ENCODE data around the gene SLC6A9.

SLC6A9 gene

GRCh38 chr1:43963890-43964289, 67.4 kb downstream of the SLC6A9 start:
- DNase-seq: no peak

GRCh38 chr1:43963006-43963405, 68.3 kb downstream of the SLC6A9 start:
- DNase-seq: no peak

DNA sequence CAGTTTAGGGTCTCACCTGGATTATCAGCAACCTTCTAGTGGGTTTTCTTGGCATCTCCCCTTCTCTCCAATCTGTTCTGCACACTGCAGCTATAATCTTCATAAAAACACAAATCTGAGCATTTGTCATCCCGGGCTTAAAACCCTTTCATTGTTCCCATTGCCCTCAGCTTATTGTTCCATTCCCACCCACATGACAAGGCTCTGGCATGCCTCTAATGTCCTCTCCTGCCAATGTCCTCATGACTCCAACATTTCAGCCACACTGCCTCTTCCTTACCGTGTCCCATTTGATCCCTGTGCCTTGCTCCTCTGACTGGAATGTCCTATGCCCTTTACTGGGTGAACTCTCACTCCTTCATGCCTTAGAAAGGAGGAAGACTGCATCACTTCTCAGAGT, 68.9 kb downstream of the SLC6A9 start:
- no peak for DNase-seq

DNA sequence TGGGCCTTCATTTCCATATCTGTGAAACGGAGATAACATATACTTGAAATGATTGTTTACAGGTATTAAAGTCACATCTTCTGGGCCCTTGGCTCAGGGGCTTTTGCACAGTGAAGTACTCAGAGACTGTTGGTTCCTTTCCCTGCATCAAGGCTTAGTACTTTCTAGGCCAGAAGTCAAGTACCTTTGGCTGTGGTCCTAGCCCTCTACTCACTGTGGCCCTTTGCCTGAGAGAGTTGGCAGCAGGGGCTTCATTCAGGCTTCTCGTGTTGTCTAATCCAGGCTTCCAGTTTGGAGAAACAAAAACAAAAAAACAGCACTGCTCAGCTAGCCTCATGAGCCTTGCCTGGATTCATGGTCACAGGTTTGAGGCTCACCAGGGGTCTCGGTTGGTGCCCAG, 69.6 kb downstream of the SLC6A9 start:
- no peak for DNase-seq

GRCh38 chr1:43960798-43961197, 70.5 kb downstream of the SLC6A9 start:
- no peak for DNase-seq

DNA sequence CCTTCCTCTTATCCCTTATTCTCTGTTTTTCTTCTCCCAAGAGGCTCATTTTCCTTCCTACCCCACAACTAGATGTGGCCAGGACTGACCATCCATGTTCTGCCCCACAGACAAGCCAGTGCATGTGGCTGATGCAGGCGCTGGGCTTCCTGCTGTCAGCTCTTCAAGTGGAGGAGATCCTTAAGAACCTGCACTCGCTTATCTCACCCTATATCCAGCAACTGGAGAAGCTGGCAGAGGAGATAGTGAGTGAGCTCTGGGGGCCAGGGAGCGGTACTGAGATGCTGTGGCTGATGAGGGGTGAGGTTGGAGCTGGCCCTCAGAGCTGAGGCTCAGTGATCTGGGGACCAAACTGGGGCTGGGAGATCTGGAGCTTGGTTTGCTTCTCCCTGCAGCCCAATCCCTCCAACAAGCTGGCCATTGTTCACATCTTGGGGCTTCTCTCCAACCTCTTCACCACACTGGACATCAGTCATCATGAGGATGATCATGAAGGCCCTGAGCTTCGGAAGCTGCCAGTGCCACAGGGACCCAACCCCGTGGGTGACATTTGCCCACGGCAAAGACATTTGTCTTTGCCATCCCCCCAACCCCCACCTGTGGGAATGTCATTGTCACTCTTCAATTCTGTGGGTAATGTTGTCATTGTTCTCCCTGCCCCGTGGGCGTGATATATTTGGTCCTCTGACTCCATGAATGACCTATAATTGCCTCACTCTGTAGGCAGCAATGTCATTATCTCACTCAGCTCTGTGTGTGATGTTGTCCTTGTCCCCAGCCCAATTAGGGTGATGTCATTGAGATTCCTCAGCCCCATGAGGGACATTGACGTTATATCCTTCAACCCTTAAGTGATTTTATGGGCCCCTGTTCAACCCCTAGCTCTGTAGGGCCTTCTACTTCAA, 72.7 kb downstream of the SLC6A9 start:
- no peak for DNase-seq

- DNase-seq: no peak
Measured at GRCh38 chr1:43957407-43958040, 73.7 kb downstream of the SLC6A9 start.

- no peak for DNase-seq
Measured at GRCh38 chr1:43956234-43956633, 75.0 kb downstream of the SLC6A9 start.

GRCh38 chr1:43954036-43954435, 77.2 kb downstream of the SLC6A9 start:
- no peak for DNase-seq

DNA sequence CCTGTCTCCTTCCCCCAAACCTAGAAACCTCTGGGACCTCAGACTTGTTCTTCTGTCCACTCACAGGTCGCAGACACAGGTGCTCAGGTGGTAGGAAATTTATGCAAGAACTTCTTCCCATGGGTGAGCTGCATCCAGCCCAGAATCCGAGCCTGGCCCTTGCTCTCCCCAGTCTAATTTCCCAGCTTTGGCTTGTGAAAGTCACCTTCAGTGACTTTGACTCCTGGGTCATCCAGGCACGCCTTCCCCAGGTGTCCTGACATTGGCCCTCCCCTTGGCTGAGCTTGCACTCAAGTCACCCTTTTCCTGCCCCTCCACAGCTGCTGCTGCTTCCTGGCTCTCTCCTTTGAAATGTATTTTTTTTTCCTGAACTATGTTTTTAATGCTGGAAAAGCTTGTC, 77.9 kb downstream of the SLC6A9 start:
- DNase-seq: no peak

DNA sequence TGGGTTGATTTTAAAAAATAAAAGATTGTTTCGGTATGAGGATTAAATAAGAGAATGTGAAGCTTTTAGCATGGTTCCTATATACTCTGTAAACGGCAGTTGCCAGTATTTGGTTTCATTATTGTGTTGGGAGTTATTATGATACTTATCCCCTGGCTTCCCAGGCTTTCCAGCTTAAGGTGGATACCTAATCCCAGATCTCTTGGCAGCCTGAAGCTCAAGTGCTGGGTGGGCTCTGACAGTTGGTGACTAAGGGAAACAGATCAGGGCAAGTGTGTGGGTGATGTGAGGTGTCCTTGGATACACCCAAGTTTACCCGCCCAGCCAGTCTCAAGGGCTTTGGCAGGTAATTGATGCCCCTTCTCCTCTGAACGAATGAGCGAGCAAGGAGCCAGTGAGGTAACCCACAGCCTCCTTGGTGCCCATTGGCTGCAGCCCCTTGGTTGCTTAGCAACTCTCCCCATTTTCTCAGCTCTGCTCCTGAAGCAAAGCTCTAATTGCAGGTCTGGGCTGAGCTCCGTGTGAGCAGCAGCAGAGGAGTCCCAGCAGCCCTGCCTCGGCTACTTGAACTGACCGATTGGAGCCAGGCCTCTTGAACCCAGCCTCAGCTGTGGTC, 78.4 kb downstream of the SLC6A9 start:
- DNase-seq: no peak

GRCh38 chr1:43951021-43951985, 80.0 kb downstream of the SLC6A9 start:
- DNase-seq: no peak

- no peak for DNase-seq
Measured at GRCh38 chr1:43949678-43950077, 81.6 kb downstream of the SLC6A9 start.

DNA sequence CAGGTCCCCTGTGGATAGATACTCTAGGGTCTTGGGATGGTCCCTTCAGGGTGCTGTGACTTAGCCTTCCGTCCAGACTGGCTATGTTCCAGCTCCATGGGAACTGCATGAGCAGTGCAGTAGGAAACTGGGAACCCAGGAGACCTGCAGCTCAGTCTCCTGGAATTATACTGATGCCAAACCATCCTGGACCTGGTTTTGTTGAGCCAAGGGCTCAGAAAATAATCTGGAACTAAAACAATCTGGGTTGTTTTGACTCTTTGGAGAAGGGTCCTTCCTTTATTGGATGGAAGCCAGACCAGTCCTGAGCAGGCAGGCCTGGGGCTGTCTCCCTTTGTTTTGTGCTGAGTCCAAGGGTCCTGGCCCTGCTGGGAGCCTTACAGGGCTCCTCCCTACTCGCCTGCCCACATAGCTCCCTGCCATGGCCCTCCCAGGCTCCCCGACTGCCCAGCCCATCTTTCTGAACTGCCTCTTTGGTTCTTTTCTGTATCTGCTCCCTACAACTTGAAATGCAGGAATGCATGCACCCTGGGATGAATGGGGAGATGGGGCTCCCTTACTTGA, 83.3 kb downstream of the SLC6A9 start:
- no peak for DNase-seq

DNA sequence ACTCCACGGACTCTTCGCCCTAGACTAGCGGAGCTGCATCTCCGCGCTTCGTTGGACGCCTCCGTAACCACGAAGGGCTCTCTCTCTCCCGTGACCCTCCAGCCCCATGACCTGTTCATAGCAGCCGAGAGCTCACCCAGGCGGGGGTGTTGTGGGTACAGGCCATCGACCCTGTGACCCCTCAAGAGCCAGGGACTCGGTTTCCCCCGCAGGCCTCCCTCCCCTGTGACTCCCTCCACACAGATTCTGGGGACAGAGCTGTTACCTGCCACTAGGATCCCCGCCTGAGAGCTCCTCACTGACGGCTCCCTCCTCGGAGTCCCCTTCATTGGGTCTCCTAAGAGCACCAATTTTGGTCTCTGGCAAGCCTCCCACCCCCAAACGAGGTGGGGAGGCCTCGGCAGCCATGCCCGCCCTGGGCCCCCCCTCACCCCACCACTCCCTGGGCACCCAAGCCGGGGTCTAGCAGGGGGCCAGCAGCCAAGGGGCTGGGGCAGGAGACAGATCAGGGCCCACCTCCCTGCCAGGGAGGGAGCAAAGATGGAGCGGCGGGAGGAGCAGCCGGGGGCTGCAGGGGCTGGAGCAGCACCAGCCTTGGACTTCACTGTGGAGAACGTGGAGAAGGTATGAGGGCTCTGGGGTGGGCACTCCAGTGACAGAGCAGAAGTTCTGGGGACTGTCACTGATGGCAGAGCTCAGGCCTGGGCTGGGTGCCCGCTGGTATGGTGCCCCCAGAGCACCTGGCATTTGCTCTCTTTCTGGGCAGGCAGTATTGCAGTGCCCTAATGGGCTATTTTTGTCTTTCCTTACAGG, 84.0 kb downstream of the SLC6A9 start:
- no peak for DNase-seq

All from cerebellar nuclear complex (tissue), 1 donor.